ENCODE measurements around the gene AZGP1.
"Not testable (repeated sequence)": the region's sequence is repeated elsewhere in the genome, so short reads cannot be mapped to it uniquely, and the experiment has no call there.

Gene AZGP1

DNA sequence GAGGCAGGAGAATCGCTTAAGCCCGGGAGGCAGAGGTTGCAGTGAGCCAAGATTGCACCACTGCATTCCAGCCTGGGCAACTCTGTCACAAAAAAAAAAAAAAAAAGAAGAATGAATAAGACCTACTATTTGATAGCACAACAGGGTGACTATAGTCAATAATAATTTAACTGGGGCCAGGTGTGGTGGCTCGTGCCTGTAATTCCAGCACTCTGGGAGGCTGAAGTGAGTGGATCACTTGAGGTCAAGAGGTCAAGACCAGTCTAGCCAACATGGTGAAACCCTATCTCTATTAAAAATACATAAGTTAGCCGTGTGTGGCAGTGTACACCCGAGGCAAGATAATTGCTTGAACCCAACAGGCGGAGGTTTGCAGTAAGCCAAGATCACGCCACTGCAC, 2.0 kb downstream of the AZGP1 start:
- H3K9me3 ChIP-seq (ENCODE audit: insufficient read depth, low read depth, low read length); H3K36me3 ChIP-seq (ENCODE audit: insufficient read depth, low read depth, low read length); H3K4me3 ChIP-seq (ENCODE audit: low read length); H3K27me3 ChIP-seq (ENCODE audit: insufficient read depth, low read length); H3K4me1 ChIP-seq (ENCODE audit: insufficient read depth, low read length); H3K9ac ChIP-seq (ENCODE audit: low read depth, low read length); H3K27ac ChIP-seq (ENCODE audit: low read length): not testable (repeated sequence)

DNA sequence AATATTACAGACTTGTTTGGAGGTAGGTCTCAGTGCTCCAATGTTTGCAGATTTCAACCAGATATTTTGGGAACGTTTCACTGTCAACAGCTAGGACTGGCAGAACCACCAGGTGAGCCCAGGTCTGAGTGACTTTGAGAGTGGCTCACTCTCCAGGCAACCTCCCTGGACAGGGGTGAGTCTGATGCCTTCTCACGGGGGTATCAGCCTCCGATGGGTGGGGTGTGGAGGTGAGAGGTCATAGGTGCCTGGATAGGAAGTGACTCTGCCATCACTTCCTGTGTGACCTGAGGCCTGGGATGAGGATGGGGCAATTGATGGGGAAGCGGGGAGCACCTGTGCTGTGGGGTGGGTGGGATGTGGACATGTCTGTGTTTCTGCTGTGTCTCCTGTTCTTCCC, 4.6 kb downstream of the AZGP1 start:
- Histone ChIP-seq H3K9ac (ENCODE audit: low read depth, low read length) (no peak overlapping the region), H3K36me3 (ENCODE audit: insufficient read depth, low read depth, low read length) (no peaks in the 10 kb centered on the region), H3K4me3 (ENCODE audit: low read length) (no peak overlapping the region), H3K27me3 (ENCODE audit: insufficient read depth, low read length) (no peaks in the 10 kb centered on the region), H3K9me3 (ENCODE audit: insufficient read depth, low read depth, low read length) (no peaks in the 10 kb centered on the region), H3K4me1 (ENCODE audit: insufficient read depth, low read length) (no peaks in the 10 kb centered on the region), H3K27ac (ENCODE audit: low read length) (no peak overlapping the region)

DNA sequence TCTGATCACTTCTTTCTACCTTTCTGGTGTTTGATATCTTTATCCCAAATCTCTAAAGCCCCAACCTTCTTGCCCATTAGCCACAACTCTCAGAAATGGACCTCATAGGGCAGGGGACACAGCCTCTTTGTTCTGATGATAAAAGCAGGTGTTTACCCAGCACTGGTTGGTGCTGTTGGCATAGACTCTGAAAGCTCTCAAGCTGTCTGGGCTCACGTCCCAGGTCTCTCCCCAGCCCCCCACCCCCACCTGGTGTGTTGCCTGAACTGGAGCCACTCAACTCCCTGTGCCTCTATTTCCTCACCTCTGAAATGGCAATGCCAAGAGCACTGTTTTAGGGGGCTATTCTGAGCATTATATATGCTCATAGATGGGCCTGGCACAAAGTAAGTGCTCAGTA, 6.0 kb downstream of the AZGP1 start:
- H3K9ac ChIP-seq (ENCODE audit: low read depth, low read length); H3K27me3 ChIP-seq (ENCODE audit: insufficient read depth, low read length); H3K9me3 ChIP-seq (ENCODE audit: insufficient read depth, low read depth, low read length); H3K4me1 ChIP-seq (ENCODE audit: insufficient read depth, low read length); H3K4me3 ChIP-seq (ENCODE audit: low read length); H3K36me3 ChIP-seq (ENCODE audit: insufficient read depth, low read depth, low read length); H3K27ac ChIP-seq (ENCODE audit: low read length): not testable (repeated sequence)

DNA sequence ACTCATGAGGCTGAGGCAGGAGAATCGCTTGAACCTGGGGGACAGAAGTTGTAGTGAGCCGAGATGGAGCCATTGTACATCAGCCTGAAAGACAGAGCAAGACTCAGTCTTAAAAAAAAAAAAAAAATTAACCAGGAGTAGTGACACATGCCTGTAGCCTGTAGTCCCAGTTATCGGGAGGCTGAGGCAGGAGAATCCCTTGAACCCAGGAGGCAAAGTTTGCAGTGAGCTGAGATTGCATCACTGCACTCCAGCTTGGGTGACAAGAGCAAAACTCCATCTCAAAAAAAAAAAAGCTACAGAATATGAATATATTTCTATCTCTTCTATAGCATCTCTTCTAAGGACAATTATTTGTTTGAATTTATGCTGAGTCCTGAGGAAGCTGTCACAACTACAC, 6.5 kb downstream of the AZGP1 start:
- Histone ChIP-seq H3K4me3 (ENCODE audit: low read length) (no peak overlapping the region), H3K27me3 (ENCODE audit: insufficient read depth, low read length) (no peaks in the 10 kb centered on the region), H3K36me3 (ENCODE audit: insufficient read depth, low read depth, low read length) (no peaks in the 10 kb centered on the region), H3K27ac (ENCODE audit: low read length) (no peak overlapping the region), H3K9ac (ENCODE audit: low read depth, low read length) (no peak overlapping the region), H3K4me1 (ENCODE audit: insufficient read depth, low read length) (no peaks in the 10 kb centered on the region), H3K9me3 (ENCODE audit: insufficient read depth, low read depth, low read length) (no peaks in the 10 kb centered on the region)

DNA sequence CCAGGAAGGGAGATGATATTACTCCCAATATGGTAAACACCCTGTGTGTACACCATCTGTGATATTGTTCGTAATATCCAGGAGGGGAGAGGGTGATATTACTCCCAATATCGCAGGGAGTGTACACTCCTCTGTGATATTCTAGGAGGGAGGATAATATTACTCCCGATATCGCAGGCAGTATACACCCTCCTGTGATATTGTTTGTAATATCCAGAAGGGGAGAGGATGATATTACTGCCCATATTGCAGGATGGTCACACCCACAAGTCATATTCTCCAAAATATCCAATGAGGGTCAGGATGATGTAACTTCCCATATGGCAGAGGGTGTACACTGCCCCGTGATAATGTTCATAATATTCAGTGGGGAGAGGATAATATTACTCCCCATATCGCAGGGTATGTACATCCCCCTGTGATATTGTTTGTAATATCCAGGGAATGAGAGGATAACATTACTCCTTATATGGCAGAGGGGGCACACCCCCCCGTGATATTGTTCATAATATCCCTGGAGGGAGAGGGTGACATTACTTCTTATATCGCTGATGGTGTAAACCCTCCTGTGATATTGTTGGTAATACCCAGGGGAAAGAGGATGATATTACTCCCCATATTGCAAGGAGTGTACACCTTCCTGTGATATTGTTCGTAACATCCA, 17.1 kb downstream of the AZGP1 start:
- Histone ChIP-seq H3K9ac (ENCODE audit: low read depth, low read length) (no peak overlapping the region), H3K4me1 (ENCODE audit: insufficient read depth, low read length) (no peaks in the 10 kb centered on the region), H3K27me3 (ENCODE audit: insufficient read depth, low read length) (peaks cover 14% of the 10 kb centered on the region; the same call in 1 of the 2 replicates), H3K36me3 (ENCODE audit: insufficient read depth, low read depth, low read length) (no peaks in the 10 kb centered on the region), H3K4me3 (ENCODE audit: low read length) (no peak overlapping the region), H3K9me3 (ENCODE audit: insufficient read depth, low read depth, low read length) (no peaks in the 10 kb centered on the region; the same call in 1 of the 2 replicates), H3K27ac (ENCODE audit: low read length) (no peak overlapping the region)

DNA sequence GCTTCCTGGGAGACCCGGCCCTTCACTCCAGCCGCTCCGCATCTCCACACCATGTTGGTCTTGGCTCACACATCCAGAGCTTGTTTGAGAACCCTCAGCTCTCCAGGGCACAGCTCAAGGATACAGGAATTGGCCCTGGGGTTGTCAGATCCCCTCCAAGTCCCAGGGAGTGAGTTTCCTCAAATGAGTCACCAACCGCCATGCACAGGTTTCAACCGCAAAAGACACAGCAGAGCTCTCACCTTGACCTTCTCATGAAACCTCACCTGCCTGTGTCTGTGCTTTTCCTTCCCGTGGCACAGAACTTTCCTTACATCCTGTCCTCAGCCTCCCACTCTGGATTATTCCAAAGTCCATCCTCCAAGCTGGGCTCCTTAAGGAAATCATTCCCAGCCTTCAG, 20.6 kb downstream of the AZGP1 start:
- no peak overlapping the region for H3K4me3 ChIP-seq (ENCODE audit: low read length)

DNA sequence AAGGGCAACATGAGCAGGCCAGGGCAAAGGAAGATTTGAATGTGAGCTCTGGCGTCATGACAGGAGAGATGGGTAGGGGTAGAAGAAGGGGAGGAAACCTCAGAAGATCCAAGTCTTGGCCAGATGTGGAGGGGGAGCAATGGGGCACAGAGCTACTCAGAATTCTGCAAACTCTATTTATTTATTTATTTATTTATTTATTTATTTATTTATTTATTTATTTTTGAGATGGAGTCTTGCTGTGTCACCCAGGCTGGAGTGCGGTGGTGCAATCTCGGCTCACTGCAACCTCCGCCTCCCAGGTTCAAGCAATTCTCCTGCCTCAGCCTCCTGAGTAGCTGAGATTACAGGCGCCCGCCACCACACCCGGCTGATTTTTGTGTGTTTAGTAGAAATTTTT, 21.2 kb downstream of the AZGP1 start:
- H3K4me3 ChIP-seq (ENCODE audit: low read length); H3K27ac ChIP-seq (ENCODE audit: low read length); H3K4me1 ChIP-seq (ENCODE audit: insufficient read depth, low read length); H3K9ac ChIP-seq (ENCODE audit: low read depth, low read length); H3K27me3 ChIP-seq (ENCODE audit: insufficient read depth, low read length); H3K36me3 ChIP-seq (ENCODE audit: insufficient read depth, low read depth, low read length): not testable (repeated sequence)
- peaks cover 18% of the 10 kb centered on the region for H3K9me3 ChIP-seq (ENCODE audit: insufficient read depth, low read depth, low read length)

More for the DNA sequence above, 20.6 kb downstream of the AZGP1 start:
- peaks cover 12% of the 10 kb centered on the region for H3K9me3 ChIP-seq (ENCODE audit: insufficient read depth, low read depth, low read length)
- no peak overlapping the region for H3K27ac ChIP-seq (ENCODE audit: low read length)
- no peak overlapping the region for H3K9ac ChIP-seq (ENCODE audit: low read depth, low read length)
- peaks cover 8% of the 10 kb centered on the region; the same call in 1 of the 2 replicates for H3K27me3 ChIP-seq (ENCODE audit: insufficient read depth, low read length)
- H3K36me3 ChIP-seq (ENCODE audit: insufficient read depth, low read depth, low read length): no peaks in the 10 kb centered on the region
- no peaks in the 10 kb centered on the region for H3K4me1 ChIP-seq (ENCODE audit: insufficient read depth, low read length)

DNA sequence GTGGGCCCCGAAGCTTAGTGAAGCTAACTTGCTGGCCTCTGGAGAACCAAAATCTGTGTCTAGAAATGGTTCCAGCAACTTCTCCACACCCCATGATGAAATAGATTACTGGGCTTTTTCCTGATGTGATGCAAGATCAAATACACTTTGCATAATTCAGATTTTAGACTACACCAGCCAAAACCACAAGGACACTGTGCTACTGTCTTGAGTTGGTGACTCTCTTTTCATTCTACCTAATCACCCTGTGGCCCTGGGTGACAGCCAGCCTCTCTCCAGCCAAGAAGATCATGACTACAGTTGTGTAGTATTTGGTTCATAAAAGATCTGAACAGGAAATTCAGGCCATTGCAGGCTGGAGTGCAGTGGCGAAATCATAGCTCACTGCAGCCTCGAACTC, 22.2 kb downstream of the AZGP1 start:
- no peak overlapping the region for H3K4me3 ChIP-seq (ENCODE audit: low read length)
- no peaks in the 10 kb centered on the region for H3K36me3 ChIP-seq (ENCODE audit: insufficient read depth, low read depth, low read length)
- no peaks in the 10 kb centered on the region for H3K4me1 ChIP-seq (ENCODE audit: insufficient read depth, low read length)
- H3K27ac ChIP-seq (ENCODE audit: low read length): no peak overlapping the region
- no peak overlapping the region for H3K9ac ChIP-seq (ENCODE audit: low read depth, low read length)
- H3K27me3 ChIP-seq (ENCODE audit: insufficient read depth, low read length): no peaks in the 10 kb centered on the region
- H3K9me3 ChIP-seq (ENCODE audit: insufficient read depth, low read depth, low read length): peaks cover 18% of the 10 kb centered on the region

DNA sequence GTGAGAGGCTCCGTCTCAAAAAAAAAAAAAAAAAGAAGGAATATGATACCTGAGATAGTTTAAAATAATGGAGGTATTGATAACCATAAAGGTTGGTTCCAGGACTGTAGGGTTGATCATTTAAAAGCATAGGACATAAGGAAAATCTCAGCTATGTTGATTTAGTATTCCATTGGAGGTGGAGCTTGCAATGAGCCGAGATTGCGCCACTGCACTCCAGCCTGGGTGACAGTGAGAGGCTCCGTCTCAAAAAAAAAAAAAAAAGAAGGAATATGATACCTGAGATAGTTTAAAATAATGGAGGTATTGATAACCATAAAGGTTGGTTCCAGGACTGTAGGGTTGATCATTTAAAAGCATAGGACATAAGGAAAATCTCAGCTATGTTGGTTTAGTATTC, 23.2 kb downstream of the AZGP1 start:
- not testable (repeated sequence) for H3K4me1 ChIP-seq (ENCODE audit: insufficient read depth, low read length); H3K27ac ChIP-seq (ENCODE audit: low read length); H3K9ac ChIP-seq (ENCODE audit: low read depth, low read length); H3K4me3 ChIP-seq (ENCODE audit: low read length); H3K36me3 ChIP-seq (ENCODE audit: insufficient read depth, low read depth, low read length); H3K27me3 ChIP-seq (ENCODE audit: insufficient read depth, low read length)
- peaks cover 18% of the 10 kb centered on the region for H3K9me3 ChIP-seq (ENCODE audit: insufficient read depth, low read depth, low read length)

DNA sequence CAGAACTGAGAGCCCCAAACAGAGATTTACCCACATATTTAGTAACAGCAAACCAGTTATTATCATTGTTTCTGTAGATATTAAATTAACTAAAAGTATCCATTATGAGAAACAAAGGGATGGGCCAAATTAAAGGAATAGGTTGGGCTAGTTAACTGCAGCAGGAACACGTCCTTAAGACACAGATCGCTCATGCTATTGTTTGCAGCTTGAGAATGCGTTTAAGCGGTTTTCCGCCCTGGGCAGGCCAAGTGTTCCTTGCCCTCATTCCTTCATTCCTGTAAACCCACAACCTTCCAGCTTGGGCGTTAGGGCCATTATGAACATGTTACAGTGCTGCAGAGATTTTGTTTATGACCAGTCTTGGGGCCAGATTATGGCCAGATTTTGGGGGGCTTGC, 25.0 kb downstream of the AZGP1 start:
- not testable (repeated sequence) for H3K36me3 ChIP-seq (ENCODE audit: insufficient read depth, low read depth, low read length); H3K4me3 ChIP-seq (ENCODE audit: low read length); H3K9ac ChIP-seq (ENCODE audit: low read depth, low read length); H3K4me1 ChIP-seq (ENCODE audit: insufficient read depth, low read length); H3K27ac ChIP-seq (ENCODE audit: low read length); H3K27me3 ChIP-seq (ENCODE audit: insufficient read depth, low read length)
- peaks cover 18% of the 10 kb centered on the region for H3K9me3 ChIP-seq (ENCODE audit: insufficient read depth, low read depth, low read length)

DNA sequence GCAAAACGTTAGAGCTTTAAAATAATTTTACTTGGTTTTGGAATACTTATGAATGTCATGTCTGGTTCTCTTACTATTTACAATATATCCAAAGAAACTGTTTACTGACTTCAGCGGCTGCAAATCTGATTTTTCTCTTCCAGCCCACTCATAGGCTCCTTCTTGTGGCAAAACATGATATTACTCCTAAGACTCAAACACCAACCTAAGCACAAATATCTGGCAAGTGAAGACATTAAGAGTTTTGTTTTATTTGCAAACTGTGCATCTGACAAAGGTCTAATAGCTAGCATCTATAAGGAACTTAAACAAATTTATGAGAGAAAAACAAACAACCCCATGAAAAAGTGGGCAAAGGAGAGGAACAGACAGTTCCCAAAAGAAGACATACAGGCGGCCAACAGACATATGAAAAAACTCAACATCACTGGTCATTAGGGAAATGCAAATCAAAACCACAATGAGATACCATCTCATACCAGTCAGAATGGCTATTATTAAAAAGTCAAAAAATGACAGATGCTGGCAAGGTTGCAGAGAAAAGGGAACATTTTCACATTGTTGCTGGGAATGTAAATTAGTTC, 26.1 kb downstream of the AZGP1 start:
- H3K27ac ChIP-seq (ENCODE audit: low read length): no peak overlapping the region
- no peak overlapping the region for H3K4me3 ChIP-seq (ENCODE audit: low read length)
- no peaks in the 10 kb centered on the region for H3K27me3 ChIP-seq (ENCODE audit: insufficient read depth, low read length)
- peaks cover 4% of the 10 kb centered on the region; the same call in 1 of the 2 replicates for H3K4me1 ChIP-seq (ENCODE audit: insufficient read depth, low read length)
- H3K9ac ChIP-seq (ENCODE audit: low read depth, low read length): no peak overlapping the region
- H3K36me3 ChIP-seq (ENCODE audit: insufficient read depth, low read depth, low read length): no peaks in the 10 kb centered on the region
- H3K9me3 ChIP-seq (ENCODE audit: insufficient read depth, low read depth, low read length): peaks cover 18% of the 10 kb centered on the region

DNA sequence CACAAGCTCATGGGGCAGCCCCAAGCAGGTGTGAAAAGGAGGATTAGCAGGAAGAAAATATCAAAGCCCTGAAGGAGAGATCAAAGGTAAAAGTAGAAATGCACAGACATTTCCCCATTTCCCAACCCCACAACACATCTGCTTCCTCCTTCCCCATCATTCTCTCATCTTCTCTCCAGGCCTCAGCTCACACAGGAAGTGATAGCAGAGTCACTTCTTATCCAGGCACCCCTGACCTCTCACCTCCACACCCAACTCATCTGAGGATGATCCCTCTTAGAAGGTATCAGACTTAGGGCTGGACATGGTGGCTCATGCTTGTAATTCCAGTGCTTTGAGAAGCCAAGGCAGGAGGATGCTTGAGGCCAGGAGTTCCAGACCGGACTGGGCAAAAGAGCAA, 28.2 kb downstream of the AZGP1 start:
- Histone ChIP-seq H3K36me3 (ENCODE audit: insufficient read depth, low read depth, low read length) (no peaks in the 10 kb centered on the region), H3K9me3 (ENCODE audit: insufficient read depth, low read depth, low read length) (peaks cover 18% of the 10 kb centered on the region), H3K27ac (ENCODE audit: low read length) (no peak overlapping the region), H3K4me1 (ENCODE audit: insufficient read depth, low read length) (peaks cover 9% of the 10 kb centered on the region; the same call in 1 of the 2 replicates), H3K4me3 (ENCODE audit: low read length) (no peak overlapping the region), H3K9ac (ENCODE audit: low read depth, low read length) (no peak overlapping the region), H3K27me3 (ENCODE audit: insufficient read depth, low read length) (no peaks in the 10 kb centered on the region)

Data from iPS-20b (cell line).